Liver (tissue), 3 donors: ENCODE measurements around the gene DNAAF8.

Experiments used
- JUND ChIP-seq, 2 donors: IDR thresholded peaks; 2 replicates each; pipeline ENCODE4 v1.6.1; 2016; ENCODE audit warnings: antibody characterized with exemption in 2 of 2
- NR2F2 ChIP-seq: IDR thresholded peaks from 2 replicates; pipeline ENCODE4 v1.6.1; 2016; ENCODE audit warnings: antibody characterized with exemption
- RXRA ChIP-seq, 2 donors: IDR thresholded peaks; 2 replicates each; pipeline ENCODE4 v1.6.1; 2017 to 2018; ENCODE audit warnings: antibody characterized with exemption in 2 of 2, mild to moderate bottlenecking in 1 of 2
- SP1 ChIP-seq: IDR thresholded peaks from 2 replicates; pipeline ENCODE4 v1.6.1; 2018; ENCODE audit warnings: antibody characterized with exemption, mild to moderate bottlenecking
- TAF1 ChIP-seq: conservative IDR thresholded peaks from 2 replicates; pipeline ENCODE4 v1.6.1; 2016; ENCODE audit warnings: antibody characterized with exemption, mild to moderate bottlenecking
- YY1 ChIP-seq: IDR thresholded peaks from 2 replicates; pipeline ENCODE4 v1.6.1; 2016; ENCODE audit warnings: antibody characterized with exemption, mild to moderate bottlenecking
- TF ChIP-seq, protein P1 (sequence below): fragments of 150-350 bp; IDR thresholded peaks from 2 replicates; pipeline ENCODE4 v1.5.1; 2017; ENCODE audit warnings: improper control_type of control experiment, low read depth, low read length; ENCODE audit not compliant: missing input control
- TF ChIP-seq, protein P2 (sequence below): IDR thresholded peaks from 2 replicates; pipeline ENCODE4 v1.6.1; 2016; ENCODE audit warnings: antibody characterized with exemption, mild to moderate bottlenecking
- TF ChIP-seq, protein P3 (sequence below): IDR thresholded peaks from 2 replicates; pipeline ENCODE4 v1.6.1; 2016; ENCODE audit warnings: antibody characterized with exemption
- donor health status: healthy.
- donor health status: healthy.

DNA sequence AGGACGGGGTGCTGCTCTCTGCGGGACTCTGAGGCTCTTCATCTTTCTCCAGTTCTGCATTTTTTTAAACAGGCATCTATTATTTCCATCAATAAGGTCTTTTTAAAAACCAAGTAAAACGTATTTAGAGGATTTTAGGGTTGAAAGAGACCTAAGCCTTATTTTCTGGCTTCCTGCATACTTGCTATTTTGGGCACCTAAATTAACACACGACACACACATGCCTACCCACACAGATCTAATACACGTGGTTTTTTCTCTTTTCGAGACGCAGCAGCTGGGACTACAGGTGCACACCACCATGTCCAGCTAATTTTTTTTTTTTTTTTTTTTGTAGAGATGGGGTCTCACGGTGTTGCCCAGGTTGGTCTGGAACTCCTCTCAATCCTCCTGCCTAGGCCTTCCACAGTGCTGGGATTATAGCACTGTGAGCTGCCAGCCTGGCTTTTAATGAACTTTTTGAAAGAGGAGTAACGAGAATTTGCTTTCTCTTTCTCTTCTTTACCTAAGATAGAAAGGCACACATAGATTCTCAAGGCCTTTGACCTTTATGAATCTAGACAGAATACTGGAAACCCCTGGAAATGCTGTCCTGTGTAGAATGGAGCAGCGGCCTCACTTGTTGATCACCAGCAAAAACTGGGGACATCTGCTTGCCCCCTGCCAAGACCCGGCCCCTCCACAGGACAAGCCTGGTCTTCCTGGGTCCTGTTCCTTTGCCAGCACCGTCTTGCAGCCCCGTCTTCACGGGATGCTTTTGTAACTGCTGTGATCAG is 13.8 kb downstream of the DNAAF8 start:
- TF ChIP-seq, protein P1, sequence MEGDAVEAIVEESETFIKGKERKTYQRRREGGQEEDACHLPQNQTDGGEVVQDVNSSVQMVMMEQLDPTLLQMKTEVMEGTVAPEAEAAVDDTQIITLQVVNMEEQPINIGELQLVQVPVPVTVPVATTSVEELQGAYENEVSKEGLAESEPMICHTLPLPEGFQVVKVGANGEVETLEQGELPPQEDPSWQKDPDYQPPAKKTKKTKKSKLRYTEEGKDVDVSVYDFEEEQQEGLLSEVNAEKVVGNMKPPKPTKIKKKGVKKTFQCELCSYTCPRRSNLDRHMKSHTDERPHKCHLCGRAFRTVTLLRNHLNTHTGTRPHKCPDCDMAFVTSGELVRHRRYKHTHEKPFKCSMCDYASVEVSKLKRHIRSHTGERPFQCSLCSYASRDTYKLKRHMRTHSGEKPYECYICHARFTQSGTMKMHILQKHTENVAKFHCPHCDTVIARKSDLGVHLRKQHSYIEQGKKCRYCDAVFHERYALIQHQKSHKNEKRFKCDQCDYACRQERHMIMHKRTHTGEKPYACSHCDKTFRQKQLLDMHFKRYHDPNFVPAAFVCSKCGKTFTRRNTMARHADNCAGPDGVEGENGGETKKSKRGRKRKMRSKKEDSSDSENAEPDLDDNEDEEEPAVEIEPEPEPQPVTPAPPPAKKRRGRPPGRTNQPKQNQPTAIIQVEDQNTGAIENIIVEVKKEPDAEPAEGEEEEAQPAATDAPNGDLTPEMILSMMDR = no peak
- TF ChIP-seq YY1 (no peak), TAF1 (no peak), RXRA (IDR thresholded peaks at IDR 0.05) (no peak), JUND (IDR thresholded peaks at IDR 0.05) (no peak), NR2F2 (no peak), SP1 (no peak)
- TF ChIP-seq, protein P2, sequence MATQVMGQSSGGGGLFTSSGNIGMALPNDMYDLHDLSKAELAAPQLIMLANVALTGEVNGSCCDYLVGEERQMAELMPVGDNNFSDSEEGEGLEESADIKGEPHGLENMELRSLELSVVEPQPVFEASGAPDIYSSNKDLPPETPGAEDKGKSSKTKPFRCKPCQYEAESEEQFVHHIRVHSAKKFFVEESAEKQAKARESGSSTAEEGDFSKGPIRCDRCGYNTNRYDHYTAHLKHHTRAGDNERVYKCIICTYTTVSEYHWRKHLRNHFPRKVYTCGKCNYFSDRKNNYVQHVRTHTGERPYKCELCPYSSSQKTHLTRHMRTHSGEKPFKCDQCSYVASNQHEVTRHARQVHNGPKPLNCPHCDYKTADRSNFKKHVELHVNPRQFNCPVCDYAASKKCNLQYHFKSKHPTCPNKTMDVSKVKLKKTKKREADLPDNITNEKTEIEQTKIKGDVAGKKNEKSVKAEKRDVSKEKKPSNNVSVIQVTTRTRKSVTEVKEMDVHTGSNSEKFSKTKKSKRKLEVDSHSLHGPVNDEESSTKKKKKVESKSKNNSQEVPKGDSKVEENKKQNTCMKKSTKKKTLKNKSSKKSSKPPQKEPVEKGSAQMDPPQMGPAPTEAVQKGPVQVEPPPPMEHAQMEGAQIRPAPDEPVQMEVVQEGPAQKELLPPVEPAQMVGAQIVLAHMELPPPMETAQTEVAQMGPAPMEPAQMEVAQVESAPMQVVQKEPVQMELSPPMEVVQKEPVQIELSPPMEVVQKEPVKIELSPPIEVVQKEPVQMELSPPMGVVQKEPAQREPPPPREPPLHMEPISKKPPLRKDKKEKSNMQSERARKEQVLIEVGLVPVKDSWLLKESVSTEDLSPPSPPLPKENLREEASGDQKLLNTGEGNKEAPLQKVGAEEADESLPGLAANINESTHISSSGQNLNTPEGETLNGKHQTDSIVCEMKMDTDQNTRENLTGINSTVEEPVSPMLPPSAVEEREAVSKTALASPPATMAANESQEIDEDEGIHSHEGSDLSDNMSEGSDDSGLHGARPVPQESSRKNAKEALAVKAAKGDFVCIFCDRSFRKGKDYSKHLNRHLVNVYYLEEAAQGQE = no peak
- TF ChIP-seq, protein P3, sequence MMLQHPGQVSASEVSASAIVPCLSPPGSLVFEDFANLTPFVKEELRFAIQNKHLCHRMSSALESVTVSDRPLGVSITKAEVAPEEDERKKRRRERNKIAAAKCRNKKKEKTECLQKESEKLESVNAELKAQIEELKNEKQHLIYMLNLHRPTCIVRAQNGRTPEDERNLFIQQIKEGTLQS = no peak
